Stimulated activated CD4-positive, alpha-beta T cell treated with anti-CD3 and anti-CD28 coated beads, Interleukin-15, amount 100 ng/mL, for 48 hours (primary cell): ENCODE results near the gene OGFOD1.
"Not testable (repeated sequence)": the region's sequence is repeated elsewhere in the genome, so short reads cannot be mapped to it uniquely, and the experiment has no call there.

Experiments
- DNase-seq, 2 donors: peaks; one replicate each; pipeline ENCODE4 v3.0.0-alpha.2; 2020; ENCODE audit warnings: low read depth in 2 of 2

The OGFOD1 gene

DNA sequence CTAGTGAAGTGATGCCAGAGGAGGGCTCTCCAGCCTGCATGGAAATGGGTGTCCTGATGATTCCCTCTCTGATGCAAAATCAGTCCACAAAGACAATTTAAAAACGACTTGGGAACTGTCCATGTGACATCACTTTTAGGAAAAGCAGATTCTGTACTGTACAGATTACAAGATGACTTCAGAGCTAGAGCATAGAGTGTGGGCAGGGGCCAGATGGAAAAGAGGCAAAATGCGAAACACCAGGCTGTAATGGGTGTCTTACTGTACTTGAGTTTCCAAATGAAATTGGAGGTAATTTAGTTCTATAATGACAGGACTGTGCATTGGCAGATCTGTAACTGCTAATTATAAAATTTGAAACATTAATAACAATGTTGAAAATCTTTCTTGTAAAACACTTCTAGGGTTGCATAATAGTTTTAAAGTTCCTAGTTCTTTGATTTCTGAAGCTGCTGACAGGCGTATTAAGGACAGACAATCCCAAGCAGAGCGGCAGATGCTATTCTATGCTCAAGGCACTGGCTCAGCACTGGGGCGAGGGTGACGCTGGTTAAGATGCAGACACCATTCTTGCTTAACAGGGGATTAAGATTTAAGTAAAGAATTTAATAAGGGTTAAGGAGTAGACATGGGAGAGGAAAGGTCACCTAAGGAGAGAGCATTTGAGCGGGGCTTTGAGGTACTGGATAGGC, 29.6 kb downstream of the OGFOD1 start:
- DNase-seq, result no peak

DNA sequence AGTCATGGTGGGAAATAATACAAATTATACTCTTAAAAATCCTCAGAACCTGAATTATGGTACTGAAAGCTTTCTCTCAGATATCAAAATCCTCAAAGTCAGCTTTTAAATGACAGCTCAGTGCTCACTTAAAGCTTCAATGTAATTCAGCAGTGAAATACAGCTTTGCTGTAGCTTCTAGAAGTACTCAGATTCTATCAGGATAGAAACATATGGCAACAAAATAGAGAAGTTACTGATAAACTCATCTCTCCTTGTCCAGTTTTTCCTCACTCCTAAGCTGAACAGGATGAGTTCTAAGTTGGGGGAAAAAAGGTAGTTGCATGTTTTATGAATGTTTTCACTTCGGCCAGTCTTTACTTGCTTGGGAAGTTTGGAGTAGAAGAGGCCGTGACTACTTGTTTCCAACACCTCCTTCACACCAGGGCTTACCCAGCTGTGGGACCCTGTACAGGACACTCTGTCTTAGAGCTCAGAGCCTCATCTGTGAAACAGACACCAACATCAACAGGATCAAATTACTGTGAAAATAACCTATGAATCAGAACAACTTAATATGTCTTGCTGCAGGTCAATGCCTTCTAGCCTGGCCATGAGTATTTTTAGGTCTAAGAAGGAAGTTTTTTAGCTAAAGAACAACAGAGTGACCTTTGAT, 30.2 kb downstream of the OGFOD1 start:
- no peak for DNase-seq

DNA sequence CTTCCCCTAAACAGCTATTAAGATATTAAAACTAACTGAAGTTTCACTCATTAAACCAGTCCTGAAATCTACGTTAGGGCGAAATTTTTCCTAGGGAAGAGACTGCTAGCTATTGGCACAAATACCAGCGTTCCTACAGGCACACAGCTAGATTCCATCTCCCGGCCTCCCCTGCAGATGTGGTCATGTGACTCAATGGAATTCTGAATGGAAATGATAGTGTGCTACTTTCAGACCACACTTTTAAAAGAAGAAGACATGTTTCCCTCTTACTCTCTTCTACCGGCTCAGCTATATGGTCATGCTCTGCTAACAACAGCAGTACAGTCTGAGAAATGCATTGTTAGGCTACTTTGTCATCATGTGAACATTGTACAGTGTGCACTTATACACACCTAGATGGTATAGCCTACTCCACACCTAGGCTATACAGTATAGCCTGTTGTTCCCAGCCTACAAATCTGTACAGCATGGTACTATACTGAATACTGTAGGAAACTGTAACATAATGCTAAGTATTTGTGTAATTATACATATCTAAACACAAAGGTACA, 31.4 kb downstream of the OGFOD1 start:
- no peak for DNase-seq

DNA sequence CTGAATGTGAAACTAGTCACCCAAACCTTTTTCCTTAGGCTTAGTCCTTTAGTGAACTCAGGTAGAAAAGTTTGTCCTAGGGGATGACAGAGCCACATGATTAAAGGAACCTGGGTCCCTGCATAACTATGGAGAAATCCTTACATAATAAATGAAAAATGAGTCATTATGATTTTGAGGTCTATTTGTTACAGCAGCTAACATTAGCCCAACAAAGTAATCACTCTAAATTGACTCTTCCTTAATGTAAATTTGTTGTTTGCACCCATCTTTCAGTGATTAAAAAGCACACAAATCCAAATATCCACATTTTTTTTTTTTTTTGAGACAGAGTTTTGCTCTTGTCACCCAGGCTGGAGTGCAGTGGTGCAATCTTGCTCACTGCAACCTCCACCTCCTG, 32.0 kb downstream of the OGFOD1 start:
- DNase-seq, result no peak

DNA sequence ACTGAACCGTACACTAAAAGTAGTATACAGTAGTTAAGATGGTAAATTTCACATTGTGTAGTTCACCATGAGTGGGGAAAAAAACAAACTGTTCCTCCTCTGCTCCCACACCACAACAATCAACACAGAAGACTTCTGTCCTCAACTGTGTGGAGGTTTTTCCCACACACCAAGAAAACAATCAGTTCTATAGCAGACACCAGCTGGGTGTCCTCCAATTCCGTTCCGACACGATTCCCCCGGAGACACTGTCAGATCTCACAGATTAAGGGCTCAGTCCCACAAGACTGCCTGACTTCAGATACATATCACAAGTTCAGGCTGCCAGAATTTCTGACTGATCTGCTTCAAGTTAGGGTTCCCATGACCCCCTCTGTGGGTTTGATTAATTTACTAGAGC, 36.7 kb downstream of the OGFOD1 start:
- DNase-seq, result no peak

DNA sequence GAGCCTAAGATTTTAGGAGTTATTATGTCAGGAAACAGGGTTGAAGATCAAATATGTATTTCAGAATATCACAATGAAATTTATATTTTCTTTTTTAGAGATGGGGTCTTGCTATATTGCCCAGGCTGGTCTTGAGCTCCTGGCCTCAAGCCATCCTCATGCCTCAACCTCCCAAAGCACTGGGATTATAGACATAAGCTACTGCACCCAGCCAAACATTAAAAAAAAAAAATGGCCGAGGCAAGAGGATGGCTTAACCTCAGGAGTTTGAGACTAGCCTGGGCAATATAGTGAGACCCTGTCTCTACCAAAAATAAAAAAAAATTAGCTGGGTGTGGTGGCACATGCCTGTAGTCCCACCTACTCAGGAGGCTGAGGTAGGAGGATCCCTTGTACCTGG, 37.5 kb downstream of the OGFOD1 start:
- not testable (repeated sequence) for DNase-seq

DNA sequence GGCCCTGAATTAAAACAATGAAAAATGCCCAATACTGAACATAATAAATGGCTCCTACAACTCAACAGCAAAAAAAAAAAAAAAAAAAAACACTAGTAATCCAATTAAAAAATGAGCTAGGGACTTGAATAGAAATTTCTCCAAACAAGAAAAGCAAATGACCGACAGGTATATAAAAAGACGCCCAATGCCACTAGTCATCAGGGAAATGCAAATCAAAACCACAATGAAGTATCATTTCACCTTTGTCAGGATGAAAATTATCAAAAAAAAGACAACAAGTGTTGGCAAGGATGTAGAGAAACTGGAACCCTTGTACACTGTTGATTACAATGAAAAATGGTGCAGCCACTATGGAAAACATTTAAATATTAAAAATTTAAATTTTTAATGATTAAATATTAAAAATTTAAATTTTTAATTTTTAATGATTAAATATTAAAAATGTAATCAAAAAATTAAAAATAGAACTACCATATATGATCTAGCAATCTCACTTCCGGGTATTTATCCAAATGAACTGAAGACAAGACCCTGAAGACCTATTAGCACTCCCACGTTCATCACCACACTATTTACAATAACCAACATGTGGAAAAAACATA, 40.4 kb downstream of the OGFOD1 start:
- DNase-seq, result no peak

DNA sequence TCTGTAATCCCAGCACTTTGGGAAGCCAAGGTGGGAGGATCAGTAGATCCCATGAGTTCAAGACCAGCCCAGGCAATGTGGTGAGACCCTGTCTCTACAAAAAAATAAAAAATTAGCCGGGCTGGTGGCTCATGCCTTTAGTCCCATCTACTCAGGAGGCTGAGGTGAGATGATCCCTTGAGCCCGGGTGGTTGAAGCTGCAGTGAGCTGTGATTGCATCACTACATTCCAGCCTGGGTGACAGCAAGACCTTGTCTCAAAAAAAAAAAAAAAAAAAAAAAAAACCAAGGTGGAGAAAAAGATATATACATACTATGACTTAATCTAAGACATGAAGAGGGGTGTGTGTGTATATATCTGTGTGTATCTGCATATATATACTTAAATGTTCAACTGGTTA, 41.8 kb downstream of the OGFOD1 start:
- DNase-seq, result no peak

DNA sequence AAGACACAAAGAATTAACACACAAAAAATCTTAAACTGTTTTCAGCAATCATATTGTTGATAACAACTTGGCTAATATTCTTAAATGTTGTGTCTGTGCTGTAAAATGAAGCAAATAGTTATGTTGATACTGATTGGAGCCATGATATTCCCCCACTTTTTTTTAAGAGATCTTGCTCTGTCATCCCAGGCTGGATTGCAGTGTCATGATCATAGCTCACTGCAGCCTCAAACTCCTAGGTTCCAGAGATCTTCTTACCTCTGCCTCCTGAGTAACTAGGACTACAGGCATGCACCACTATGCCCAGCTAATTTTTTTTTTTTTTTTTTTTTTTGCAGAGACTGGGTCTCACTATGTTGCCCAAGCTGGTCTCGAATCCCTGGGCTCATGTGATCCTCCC, 42.5 kb downstream of the OGFOD1 start:
- no peak for DNase-seq

DNA sequence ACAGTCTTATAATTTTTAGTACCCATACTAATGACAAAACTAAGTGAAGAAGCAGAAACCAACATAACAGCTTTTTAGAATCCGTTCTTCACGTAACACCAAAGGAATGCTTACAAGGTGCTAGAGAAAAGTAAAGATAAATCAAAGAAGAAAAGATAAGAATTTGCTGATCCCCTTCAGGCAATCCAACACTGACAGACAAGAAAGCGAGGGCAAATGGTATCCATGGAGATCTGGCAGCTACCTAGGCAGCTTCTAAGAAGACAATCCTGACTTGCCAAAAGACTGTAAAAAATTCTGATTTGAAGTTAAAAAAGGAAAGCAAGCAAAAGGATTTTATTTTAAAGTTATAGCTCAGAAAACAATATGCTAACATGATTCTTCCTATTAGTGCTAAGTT, 53.8 kb downstream of the OGFOD1 start:
- no peak for DNase-seq

DNA sequence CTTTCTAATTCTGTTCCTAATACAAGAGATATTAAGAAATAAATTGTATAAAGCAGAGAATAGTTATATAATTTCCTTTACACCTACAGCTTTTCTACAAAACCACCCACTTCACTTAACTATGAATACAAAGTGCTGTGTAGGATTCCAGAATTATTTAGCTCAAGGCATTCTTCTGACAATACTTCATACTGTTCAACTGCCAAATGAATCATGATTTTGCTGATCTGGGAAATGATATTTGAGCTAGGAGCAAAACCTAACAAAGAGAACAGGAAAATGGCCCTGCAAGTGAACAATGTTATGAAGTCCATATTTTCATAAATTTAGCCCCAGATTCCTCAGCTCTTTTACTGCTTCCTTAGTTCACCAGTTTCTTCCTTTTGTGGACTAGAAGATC, 55.6 kb downstream of the OGFOD1 start:
- no peak for DNase-seq

DNA sequence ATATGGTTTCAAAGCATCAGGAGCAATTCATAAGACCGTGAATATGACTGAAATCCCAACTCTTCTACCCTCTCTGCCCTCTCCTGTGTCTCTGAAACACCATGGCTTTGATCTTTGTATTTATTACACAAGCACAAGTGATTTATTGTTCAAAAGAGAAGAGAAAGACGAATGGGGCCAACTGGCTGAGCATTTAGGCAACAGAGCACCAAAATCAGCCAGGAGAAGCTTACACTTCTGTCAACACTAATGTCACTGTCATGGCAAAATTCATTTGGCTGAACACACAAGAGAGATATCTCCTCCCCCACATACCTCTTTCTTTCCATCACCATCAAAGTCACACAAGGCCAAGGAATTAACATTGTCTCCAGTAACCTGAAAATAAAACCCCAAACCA, 59.2 kb downstream of the OGFOD1 start:
- no peak for DNase-seq

DNA sequence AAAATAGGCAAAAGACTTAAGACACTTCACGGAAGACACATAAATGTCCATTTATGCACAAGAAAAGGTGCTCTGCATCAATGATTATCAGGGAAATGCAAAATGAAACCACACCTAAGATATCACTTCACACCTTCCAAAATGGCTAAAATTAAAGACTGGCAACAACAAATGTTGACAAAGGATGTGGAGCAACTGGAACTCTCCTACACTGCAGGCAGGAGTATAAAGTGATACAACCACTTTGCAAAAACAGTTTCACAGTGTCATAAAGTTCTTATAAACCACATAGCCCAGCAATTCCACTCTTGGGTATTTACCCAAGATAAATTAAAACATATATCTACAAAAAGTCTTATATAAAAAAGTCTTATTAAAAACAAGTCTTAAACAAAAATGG, 60.7 kb downstream of the OGFOD1 start:
- DNase-seq, result no peak

DNA sequence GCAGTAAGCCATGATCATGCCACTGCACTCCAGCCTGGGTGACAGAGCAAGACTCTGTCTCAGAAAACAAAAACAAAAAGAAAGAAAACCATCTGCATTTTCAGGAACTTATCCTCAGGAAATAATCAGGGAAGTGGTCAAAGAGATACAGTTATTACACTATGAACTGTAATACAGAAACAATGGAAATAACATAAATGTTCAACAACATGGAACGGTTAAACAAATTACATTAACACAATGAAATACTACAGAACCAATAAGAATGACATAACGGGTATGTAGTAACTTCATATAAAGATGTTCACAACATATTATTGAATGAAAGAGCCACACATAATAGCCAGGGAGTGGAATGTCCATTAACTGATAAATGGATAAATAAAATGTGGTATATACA, 61.7 kb downstream of the OGFOD1 start:
- DNase-seq, result no peak

DNA sequence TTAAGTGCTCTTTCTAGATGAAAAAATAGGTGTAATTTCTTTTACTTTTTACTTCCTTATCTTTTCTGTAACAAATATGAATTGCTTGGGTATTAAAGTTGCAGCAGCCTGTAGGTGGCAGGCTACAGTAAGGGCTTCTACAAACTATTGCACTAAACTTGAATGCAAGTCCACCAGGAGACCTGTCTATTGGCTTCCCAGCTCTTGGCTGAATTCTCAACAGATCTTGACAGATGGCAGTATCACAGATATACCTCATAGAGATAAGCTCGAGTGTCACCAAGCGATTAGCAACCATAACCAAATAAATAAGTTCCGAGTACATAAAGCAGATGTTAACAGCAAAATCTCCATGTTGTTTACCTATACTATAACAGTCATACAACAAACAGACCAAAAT, 62.6 kb downstream of the OGFOD1 start:
- peak in 1 of 2 donors; percentile 21 for DNase-seq

DNA sequence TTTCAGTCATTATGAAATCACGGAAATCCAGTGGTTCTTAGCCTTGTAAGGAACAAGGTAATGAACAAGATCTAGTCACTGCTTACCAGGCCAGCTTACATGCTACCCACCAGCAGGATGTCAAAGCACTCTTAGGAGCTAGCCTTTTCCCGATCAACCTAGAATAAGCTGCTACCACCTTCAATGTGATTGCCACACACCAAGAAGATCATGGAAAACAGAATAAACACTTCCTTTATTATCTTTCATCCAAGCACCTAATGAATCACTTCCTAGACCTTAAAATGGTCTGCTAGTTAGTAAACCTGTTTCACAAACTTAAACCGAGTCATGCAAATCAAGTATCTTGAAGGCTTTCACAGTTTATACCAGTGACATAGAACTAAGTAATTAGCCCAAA, 63.5 kb downstream of the OGFOD1 start:
- DNase-seq, result no peak

DNA sequence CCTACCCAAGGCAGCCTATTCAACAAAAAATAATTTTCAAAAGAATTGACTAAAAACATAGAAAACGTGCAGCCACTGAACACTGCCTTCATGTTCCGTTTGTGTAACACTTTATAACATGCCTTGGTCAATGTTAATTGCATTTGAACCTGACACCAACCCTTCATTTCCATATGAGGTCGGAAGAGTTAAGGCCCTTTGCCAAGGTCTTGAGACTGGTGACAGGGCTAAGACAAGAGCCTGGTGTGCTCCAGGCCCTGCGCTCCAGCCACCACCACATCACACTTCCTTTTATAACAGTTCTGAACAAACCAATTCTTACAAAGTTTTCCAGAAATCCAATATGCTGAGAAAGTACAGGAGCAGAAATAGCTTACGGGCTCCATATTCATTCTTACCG, 64.3 kb downstream of the OGFOD1 start:
- DNase-seq, result no peak

DNA sequence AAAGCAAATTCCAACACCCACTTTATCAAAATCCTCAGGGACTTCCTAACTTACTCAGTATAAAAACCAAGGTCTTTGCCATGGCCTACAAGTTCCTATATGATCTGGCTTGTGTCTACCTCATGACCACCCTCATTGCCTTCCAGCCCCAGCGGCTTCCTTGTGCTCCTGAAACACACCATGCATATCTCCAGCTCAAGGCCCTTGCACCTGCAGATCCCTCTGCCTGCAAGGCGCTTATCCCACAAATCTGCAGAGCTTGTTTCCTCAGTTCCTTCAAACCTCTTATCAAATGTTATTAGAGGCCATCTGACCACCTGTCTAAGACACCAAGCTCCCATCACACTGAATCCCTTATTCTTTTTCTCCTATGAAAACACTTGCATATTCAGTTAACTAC, 65.9 kb downstream of the OGFOD1 start:
- DNase-seq, result no peak

DNA sequence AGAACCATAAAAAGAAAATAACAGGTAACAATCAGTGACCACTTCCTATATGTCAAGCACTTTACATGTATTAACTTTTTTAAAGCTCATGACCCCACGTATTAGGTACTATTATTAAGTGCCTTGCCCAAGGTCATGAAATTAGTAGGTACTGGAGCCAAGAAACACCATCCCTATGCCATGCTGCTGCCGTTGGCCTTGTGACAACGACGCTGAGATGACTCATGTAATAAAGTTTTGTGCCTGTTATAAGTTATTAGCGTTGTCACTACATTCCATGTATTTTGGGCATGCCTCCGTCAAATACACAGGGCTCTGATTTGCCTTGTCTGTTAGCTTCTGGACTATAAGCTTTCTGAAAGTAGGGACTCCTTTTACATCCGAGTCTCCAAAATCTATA, 67.1 kb downstream of the OGFOD1 start:
- DNase-seq, result no peak

DNA sequence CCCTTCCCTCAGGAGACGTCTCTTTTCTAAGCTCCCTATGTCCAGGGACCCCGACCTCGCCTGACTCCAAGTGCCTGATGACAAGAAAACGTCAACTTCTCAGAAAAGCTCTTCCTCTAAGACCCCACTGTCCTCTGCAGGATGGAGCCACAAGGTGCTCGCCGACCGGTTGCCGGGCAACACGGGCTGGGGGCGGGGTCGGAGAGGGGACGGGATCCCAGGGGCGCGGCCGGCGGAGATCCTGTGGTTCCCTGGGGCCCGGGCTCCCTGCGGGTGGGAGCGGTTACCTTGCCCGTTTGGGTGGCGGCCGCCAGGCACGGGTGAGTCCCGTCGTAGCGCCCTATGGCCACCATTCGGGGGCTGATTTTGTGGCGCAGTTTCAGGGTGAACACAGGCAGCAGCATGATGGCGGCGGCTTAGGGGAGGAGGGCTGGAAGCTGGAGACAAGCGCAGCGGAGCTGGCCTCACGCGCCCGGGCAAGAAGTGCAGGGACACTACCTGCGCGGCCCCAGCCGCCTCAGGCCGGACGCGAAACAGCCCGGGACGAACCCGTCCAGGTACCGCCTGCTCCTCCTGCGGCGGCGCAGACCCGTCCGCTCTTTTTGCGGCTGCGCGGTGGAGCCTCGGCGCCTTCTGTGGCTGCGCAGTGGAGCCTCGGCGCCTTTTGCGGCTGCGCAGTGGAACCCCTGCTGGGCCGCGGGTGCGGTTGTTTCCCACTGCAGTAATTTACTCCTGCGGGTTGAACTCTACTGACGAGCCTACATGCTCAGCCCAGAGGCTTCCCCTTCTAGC, 68.3 kb downstream of the OGFOD1 start, which contains the start of gene BBS2:
Gene BBS2, minus strand, starts transcription at position 566 of the 792 bp plus-strand sequence. Its CDS starts 162 bp downstream, at position 404.
- peak; percentile 77 to 85 for DNase-seq

DNA sequence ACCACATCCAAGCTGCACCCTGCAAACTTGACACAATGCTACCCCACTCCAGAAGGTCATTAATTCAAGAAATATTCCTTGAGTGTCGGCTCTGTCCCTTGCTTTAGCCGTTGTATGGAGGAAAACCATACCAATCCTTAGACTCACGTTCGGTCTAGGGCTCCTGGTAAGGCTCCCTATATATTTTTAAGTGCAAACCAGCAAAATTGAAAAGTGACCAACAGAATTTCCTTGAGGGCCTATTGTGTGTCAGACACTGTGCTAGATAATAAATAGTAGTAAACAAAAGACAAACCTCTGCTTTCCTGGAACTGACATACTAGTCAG, 68.9 kb downstream of the OGFOD1 start:
- no peak for DNase-seq

DNA sequence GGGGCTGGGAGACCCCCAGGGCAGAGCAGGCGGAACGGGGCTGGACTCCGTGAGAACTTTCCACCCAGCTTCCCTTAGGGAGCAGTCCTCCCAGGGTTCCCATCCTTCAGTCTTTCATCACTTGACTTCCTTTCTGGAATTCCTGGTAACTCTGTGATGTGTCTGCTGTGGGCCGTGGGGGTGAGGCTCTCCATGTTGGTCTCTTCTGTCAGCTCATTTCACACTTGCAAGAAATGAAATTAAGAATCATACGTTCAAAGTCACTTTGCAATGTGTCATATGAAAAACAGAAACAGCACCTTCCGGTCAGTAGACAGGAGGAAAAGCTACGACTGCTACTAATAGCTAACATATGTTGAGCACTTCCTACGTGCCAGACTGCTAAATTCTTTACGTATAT, 73.9 kb downstream of the OGFOD1 start:
- no peak for DNase-seq
